NCI-H2196 (cell line): ENCODE measurements around the gene AP3B2.
A peak's percentile ranks its signal among the peaks of the same experiment; 100 is the strongest.

ENCODE experiments used
- DNase-seq: peaks from one replicate; lab custom pipeline; 2025; ENCODE audit not compliant: unreplicated experiment; lab: John Stamatoyannopoulos, UW

The AP3B2 gene

DNA sequence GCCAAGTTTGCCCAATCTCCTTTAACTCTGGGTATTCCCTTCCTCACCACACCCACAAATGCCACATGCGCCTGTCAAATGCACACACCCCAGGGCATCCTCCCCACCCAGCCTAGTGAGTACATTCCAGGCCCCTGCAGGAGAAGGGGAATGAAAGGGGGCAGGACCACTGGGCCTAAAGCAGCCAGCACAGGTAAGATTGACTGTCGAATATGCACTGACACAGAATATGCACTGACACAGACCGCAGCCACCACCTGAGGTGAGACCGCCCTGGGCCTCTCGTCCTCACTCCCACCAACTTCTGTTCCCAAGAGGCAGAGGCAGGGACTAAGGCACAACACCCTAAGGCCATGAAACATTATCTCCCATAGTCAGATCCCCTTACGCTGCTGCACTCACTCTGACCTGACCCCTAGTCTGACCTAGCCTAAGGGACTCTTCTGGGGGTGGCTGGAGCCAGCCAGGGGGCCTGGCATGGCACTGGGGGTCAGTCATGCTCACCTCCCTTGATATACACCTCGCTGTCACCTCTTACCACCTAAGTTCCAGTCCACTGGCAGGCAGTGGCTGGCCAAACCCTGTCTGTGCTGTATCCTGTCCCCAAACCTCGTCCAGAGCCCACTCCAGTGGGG, 10.8 kb downstream of the AP3B2 start:
- no peak for DNase-seq

DNA sequence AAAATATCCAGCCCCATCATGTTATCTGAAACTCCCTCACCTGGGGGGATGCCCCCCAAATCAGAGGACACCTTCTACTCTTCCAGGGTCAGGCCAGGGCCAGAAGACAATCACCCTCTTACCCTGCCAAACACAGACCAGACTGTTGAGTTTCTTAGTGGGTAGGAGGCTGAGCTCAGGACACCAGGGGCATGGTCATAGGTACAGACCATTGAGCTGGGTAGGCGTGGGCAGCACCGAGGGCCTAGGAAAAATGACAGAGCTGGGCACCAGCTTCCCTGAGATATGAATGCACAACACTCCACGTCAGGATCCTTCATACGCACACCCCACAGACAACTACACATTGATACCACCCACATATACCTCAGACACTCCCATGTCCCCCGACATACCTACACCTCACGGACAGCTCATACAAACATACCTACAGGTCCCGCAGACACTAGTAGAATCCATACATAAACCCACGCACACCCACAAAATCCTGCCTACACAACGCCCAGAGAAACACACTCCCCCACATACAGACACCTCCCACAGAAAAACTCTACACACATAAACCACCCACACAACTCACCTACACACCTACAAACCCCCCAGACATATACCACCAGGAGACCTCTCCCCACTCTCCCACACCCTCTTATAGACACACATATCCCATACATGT, 11.8 kb downstream of the AP3B2 start:
- no peak for DNase-seq

DNA sequence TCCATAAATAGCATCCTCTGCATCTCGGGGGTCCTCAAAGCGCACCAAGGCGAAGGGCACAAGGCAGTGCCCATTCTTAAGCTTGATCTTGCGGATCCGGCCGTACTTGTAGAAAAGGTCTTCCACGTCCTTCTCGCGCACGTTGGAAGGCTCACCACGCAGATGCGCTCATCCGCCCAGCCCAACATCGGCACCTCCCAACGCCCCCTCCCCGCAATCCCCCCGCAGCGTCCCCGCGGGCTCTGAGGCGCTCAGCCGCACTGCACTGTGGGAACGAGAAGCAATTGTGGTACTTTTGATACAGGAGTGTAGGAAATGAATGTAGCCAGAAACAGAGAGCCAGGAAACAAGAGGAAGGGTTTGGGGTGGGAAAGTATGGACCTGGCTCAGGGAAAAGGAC, 17.5 kb downstream of the AP3B2 start:
- no peak for DNase-seq

DNA sequence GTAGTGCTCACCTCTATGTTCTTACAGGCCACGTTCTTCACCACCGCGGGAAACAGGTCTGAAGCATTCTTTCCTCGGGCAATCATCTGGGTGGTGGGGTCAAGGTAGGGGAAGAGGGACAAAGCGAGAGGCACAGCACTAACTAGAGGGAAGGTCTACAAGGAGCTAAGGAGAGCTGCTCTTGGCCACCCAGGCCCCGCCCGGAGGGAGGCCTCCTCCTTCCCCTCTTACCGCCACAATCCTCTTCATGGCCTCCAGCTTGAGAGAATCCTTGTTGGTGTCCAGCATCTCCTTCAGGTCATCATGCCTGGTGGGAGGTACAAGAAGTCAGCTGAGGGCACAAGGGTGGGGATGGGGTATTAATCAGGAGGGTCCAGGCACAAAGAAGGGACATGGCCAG, 20.5 kb downstream of the AP3B2 start:
- DNase-seq, result no peak

DNA sequence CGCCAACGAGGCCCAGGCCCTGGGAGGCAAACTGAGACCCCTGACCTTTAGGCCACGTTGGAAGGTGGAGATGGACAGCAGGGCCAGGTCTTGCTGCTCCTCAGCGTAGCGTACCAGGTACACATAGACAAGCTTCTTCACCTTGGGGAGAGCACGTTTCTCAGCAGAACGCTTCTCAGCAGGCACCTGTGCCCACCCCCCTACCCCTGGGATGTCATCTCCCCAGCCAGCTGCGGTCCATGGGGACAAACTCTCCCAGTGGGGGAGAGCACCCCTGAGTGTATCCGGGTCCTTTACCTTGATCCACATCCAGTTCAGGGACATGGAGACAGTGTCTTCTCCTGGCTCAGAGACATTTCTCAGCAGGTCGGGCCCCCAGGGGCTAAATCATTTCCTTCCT, 21.0 kb downstream of the AP3B2 start:
- no peak for DNase-seq

DNA sequence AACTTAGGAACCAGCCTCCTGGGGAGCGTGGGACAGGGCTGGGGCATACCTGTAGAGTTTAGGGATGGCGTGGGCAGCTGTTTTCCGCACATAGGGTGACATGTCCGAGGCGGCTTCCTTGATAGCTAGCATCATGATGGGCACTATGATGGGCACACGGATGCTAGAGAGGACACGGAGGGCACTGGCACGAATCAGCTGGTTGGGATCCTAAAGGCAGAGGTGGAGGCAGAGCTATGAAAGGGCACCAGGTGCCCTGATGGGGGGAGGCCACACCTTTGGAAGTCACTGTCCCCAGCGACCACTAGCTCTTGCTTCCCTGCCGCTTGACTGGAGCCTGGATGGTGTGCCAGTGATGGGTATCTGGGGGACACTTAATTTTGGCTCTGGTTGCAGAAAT, 28.3 kb downstream of the AP3B2 start:
- DNase-seq, result no peak

DNA sequence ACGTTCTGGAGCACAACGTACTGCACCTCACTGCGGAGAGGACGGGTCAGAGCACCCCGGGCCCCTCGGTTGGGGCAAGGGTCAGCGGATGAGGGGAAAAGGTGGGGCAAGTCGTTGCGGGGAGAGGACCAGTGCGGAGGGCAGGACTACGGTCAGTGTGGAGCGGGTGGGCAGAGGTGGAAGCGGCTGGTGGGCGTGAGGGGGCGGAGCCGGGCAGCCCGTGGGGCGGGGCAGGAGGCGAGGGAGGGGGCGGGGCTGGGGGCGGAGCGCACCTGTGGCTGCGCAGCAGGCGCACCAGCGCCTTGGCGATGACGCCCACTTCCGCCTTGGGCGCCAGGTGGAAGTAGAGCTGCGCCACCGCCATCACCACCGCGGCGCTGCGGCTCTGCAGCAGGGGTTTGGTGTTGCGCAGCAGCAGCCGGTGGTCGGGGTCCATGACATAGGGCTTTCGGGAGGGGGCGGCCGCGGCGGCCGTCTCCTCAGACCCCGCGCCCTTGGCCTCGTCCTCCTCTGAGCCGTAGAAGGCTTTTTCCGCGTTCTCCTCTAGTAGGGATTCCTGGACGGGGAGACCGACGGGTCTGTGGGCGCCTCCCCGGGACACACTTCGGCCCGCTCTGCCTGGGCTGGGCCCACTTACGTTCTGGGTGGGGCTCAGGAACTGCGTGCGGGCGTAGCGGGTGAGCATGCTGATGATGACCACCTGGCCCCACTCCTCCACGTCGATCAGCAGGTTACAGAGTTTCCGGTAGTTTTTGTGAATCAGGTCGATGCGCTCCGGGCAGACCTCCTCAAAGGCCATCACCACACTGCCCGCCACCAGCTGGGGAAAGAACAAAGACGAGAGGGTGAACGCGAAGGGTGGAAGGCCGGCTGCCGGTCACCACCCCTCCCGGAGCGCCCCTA, 29.2 kb downstream of the AP3B2 start:
- peak; percentile 79 for DNase-seq

DNA sequence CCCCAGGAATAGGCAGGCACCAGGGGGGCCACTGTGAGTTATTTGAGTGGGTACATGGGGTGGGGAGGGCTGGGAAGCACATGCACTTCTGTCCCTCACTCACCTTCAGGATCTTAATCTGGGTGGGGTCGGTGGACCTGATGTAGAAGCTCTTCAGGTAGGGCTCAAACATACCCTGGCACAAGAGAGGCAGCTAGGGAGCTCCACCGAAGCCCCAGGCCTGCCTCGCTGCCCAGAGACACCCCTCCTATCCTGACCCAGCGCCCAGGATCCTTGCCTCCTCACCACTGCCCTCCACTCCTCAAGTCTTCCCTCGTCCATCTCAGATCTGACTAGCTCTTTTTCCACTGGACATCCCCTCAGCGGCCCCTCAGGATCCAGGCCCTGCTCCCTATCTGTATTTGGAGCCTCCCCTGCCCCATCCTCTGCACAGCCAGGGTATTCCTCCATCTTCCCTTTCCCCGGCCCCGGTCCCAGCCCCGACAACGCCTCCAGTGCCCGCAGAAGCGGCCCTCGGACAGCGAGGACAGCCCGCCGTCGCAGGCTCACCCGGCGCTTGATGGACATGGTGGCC, 30.0 kb downstream of the AP3B2 start:
- no peak for DNase-seq

DNA sequence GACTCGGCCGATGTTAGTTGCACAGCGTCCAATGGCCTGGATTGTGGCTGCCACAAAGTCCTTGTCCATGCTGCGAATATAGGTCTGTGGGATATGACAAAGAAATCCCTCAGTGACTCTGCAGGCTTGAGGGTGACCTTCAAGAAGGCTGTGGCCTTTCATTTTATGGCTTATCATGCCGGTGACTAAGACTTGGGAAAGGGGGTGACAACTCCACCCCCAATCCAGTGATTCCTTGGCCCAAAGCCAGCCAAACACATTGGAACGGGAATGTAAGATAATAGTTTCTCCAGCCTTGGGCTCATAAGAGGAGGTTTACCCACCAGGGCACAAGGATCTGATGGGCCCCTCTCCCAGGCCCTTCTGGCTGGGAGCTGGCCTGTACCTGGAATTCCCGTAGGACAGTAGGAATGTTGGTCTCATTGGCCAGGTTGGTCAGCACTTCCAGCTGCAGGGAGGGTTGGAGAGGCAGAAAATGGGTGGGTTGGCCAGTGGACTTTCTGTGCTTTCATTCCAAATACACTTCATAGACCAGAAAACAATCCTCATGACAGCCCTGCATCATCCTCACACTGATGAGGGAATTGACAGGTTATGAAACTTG, 31.9 kb downstream of the AP3B2 start:
- no peak for DNase-seq

DNA sequence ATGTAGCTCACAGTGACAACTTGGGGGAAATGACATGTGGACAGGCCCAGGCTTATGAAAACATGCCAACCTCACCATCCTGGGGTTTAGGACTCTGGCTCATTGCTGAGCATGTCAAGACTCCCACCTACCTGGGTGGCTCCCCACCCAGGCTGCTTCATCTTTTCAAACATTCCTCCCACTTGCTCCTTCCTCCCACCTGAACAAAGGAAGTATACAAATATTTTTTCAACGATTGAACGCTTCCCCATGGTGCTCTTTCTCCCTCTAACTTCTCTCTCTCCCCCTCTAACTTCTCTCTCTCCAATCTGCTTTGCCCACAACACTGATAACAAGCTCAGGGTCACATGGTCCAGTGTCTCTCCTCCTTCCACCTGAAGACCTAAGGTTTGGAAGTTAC, 34.8 kb downstream of the AP3B2 start:
- DNase-seq, result no peak

DNA sequence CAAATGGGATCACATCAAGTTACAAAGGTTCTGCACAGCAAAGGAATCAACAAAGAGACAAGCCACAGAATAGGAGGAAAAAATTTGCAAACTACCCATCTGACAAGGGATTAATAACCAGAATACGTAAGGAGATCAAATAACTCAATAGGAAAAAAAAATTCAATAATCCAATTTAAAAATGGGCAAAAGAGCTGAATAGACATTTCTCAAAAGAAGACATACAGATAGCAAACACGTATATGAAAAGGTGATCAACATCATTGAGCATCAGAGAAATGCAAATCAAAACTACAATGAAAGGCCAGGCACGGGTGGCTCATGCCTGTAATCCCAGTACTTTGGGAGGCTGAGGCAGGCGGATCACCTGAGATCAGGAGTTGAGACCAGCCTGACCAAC, 39.0 kb downstream of the AP3B2 start:
- no peak for DNase-seq

DNA sequence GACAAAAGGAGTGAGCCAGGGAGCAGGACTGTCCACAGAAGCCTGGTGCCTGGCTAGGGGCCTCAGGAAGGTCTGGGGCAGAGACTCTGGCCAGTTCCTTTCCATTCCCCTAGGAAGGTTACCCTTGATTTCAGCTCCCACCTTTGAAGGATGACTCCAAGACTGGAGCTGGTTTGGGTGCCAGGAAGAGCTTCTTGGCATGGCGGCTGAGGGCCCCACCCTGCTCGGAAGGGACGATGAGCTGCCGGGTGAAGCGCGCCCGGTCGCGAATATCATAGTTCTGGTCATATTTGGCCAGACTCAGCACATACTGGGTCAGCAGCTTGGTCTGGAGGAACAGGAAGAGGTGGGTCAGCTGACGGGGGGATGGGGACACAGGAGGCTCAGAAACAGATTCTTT, 43.1 kb downstream of the AP3B2 start:
- no peak for DNase-seq

DNA sequence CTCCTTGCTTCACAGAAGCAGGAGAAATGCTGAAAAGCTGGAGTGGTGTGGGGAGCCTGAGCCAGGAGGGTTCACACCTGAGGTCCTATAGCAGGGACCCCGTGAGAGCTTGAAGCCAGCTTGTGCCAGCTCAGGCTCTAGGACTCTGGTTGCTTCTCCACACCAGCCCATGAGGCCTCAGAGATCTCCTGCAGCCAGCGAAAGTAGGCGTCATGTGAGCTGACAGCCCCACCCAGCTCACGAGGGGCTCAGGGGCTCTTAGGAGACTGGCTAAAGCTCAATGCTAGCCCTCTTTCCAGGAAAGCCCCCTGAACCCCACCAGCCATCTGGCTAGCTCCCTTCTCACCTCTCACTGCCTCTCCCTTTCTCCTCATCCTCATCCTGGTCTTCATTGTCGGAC, 45.7 kb downstream of the AP3B2 start:
- no peak for DNase-seq

DNA sequence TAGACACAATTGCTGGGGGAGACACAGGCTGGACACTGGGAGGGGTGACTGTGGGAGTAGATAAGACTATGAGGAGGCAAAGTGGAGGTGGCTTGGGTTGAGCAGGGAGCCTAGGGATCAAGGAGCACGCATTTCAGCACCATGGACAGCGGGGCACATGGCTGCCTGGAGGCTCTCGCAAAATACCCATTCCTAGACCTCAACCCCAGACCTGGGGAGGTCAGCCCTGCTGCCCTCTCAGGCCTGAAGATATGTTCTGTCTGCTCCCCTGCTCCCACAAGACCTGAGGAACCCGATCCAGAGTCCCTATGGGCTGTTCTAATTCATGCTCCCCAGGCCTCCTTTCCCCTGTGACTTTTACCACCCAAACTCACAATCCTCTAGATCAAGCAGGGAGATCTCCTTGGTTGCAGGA, 46.5 kb downstream of the AP3B2 start:
- DNase-seq, result no peak

DNA sequence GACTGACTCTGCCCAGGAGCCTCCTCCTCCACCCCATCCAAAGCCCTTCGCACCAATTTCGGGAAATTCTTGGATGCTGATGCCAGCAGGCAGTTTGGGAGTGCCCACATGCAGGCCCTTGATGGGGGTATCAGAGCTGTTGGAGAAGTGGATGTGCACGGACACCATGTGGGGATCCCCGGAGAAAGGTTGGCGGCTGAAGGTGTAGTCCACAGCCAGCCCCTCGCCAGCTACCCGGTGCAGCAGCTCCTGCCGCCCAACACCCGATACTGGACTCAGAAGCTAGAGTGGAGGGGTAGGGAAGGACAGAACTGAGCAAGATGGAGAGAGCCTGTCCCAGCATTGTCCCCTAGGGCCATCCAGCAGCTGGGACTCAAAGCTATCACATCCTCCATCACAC, 47.0 kb downstream of the AP3B2 start:
- no peak for DNase-seq

DNA sequence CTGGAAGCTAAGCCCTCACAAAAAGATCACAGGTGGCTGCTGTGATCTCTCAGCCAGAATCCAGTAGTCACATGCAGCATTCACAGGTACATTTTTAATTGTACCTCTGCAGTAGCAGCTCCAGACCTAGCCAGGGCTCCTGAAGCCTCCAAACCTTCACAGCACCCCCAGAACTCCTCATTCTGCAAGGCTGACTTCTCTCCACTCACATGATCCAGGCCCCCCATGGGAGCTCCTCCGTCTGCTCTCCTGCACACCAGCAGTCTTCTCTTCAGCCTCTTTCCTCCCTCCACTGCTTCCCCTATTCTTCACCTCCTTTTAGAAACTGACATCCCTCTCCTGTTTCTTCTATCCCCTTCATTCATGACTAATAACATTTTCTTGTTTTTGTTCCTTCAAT, 49.3 kb downstream of the AP3B2 start:
- no peak for DNase-seq

DNA sequence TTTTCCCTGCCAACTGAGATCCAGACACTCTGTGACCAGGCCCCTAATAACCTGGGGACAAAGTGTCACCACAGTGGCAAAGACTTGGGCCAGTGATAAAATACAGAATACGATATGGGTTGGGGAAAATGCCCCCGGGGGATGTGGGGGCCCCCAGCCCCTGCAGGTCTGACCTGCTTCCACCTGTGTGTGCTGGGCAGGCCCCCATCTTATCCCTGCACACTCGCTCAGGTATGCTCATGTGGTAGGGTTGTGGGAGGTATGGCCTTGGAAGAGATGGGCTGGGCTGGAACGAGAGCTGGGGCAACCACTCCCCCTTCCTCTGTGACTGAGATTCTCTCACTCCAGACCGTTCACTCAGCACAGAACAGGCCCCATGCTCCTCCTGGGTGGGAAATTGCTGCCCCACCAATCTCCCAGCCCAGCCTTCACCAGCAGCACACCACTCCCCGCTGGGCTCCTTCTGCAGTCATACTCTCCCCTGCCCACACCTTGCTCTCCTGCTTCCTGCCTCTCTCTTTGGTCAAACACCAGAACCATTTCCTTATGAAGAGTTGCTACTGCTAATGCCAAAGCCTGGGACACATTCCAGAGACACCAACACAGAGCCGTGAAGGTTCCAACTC, 52.9 kb downstream of the AP3B2 start:
- no peak for DNase-seq

DNA sequence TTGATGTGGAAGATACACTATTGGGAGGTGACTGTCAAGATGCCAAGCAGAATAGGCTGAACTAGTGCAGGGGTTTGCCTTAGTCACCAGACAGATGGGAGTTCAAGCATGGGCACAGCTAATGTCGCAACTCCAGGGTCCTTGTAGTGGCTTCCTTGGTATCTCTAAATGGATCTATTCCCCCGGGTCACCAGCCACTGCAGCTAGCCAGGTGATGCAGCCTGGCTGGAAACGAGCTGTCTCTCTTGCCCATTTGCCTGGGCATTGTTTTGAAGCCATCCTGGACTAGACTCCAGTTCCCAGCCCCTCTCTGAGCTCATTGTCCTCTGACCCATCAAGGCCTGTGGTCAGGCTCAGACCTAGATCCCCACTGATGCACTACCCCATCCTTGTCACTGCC, 54.1 kb downstream of the AP3B2 start:
- no peak for DNase-seq

DNA sequence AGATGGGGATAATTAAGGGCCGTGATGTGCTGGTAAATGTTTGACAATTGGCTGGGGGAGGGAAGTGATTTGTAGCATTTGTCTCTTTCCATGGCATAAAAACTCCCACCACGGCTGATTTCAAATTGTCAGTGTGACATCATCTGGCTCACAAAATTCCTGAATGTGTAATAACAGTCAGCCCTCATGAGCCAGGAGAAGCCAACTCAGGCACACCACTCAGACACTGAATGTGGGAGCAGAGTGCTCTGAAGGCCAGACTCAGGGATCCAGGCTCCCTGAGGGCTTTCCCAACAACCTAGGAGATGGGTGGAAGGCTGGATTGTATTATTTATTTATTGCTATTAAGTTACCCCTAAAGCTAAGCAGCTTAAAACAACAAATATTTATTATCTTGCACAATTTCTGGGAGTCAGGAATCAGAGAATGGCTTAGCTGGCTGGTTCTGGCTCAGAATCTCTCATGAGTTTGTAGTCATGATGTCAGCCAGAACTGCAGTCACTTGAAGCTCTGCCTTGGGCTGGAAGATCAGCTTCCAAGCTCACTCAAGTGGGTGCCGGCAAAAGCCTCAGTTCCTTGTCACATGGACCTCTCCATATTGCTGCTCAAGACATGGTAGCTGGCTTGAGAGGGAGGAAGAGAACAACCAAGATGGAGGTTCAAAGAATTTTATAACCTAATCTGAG, 56.0 kb downstream of the AP3B2 start:
- DNase-seq, result no peak

DNA sequence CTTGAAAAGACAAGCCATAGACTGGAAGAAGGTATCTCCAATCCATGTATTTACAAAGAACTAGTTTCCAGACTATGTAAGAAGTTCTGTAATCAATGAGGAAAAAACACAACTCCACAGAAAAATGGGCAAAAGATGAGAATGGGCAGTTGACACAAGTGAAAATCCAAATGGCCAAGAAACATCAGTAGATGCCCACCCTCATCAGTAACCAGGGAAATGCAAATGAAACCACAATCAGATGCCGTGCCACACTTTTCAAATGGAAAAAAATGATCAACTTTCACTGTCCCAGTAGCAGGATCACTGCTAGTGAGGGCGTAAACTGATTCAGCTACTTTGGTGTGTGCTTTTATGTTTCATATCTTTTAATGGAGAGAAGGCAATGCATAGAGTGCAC, 58.0 kb downstream of the AP3B2 start:
- DNase-seq, result no peak
